Forelimb muscle (tissue), 1 donor: ENCODE results near the gene TTC28. TPM values are rescaled to one million over a fixed set of nuclear protein-coding genes. Genes with fewer than 3 reads are reported as not detected.

Experiments used
- DNase-seq: peaks from one replicate; pipeline ENCODE4 v3.0.0-alpha.2; 2013; ENCODE audit warnings: low read depth
- polyA plus RNA-seq: library from polyadenylated mRNA; unstranded; fragments of 120-200 nt; gene quantifications from one replicate; pipeline ENCODE4 v1.2.1, GENCODE V29; 2013; ENCODE audit not compliant: insufficient read length

TTC28 gene
- polyA plus RNA-seq, 1 donor = 24.9 TPM

DNA sequence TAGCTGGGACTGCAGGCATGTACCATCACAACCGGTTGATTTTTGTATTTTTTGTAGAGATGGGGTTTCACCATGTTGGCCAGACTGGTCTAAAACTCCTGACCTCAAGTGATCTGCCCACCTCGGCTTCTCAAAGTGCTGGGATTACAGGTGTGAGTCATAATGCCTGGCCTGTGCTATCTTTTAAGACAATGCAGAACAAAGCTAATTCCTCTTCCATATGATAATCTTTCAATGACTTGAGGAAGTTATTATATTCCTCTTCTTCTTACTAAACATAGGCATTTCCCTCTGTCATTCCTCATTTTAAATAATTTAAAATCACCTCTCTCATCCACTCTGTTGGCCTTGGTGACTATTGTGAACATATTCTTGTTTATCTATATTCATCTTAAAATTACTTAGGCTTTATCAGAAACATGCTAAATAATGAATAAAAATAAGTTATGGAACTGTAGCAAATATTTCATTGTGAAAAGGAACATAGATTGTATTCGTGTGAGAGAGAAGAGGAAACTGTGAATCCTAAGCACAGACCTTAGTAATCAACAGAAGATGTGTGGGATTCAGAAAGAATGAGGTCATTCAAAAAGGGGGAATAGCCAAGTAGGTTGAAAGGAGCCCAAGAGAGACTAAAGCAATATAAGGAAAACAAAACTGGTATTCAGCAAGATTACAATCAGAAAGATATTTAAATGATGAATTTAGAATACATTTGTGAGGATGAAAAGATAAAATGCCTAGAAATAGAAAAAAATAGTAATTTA lies 269.4 kb downstream of the TTC28 start:
- peak; percentile 35 for DNase-seq

DNA sequence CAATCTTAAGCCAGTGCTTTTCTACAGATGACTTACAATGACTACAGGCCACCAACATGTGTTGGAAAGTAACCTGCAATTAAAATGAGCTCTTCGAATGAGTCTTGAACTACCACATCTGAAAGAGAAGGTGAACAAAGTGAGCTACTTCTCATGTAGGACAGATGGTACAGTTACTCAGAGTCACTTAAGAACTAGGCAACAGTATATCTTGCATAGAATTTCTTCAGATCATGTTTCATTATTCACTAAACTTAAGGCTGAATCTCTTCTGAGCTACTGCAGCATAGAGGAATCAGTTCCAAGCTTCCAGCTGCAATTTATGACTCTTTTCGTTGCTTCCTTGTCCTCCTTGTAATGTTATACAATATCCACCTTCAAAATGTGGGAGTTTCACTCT lies 270.9 kb downstream of the TTC28 start:
- no peak for DNase-seq

DNA sequence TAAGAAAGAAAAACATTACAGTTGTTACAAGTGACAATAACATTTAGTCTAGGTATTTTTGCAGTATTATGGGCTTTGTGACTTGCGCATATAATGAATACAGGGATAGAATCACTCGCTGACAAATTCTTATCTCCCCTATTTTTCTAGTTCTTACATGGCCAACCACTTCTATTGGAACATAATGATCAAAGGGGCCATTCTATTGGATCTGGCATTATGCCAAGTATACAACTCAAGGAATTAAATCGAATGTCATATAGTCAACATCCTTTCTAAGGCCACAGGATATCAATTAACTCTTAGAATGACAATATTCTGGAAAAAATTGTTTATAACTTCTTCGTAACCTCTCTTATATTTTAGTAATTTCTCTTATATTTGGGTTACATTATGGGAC lies 272.0 kb downstream of the TTC28 start:
- no peak for DNase-seq

GRCh38 chr22:28406246-28406645 lies 273.4 kb downstream of the TTC28 start:
- DNase-seq = no peak

DNA sequence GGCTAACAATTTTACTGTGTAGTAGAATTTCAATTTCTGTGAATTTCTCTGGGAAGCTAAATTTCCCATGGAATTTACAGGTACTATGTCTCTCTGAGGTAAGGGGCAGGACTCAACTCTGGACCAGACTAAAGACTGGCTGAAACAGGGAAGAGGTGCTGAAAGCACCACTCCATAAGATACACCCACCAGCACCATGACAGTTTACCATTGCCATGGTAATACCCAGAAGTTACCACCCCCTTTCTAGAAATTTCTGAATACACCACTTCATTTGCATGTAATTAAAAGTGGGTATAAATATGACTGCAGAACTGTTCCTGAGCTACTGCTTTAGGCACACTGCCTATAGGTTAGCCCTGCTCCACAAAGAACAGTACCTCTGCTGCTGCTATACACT lies 274.1 kb downstream of the TTC28 start:
- no peak for DNase-seq

DNA sequence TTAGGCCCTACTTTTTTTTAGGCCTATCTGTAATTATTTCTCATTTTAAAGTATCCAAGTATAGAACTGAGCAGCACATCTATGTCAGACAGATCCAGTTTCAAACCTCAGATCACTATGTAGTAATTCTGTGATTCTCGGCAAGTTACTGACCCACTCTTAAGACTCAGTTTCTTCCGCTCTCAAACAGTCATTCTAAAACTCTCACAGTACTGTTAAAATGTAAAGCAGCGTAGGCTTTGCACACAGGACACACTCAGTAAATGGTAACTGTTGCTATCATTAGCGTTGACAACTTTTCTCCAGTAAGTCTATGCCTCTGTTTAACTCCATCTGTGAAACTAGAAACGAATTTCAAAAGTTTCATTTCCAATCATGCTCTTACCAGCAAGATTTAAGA lies 277.1 kb downstream of the TTC28 start:
- no peak for DNase-seq

DNA sequence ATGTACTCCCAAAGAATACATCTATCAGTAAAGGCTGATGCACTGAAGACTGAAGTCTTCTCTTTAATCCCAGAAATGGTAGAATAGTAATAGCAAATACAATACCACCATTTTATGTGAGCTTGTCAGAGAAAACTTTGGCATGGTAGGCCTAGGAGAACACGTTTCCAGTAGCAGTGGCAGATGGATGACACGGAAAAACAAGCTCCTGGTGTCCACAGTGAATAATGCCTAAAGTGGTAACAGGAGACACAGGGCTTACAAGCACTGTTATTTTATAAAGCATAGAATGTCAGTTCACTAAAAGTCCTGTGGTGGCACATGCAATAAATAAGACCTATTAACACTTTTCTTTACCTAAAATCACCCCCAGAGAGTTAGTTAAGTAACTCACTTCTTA lies 277.6 kb downstream of the TTC28 start:
- DNase-seq = no peak

DNA sequence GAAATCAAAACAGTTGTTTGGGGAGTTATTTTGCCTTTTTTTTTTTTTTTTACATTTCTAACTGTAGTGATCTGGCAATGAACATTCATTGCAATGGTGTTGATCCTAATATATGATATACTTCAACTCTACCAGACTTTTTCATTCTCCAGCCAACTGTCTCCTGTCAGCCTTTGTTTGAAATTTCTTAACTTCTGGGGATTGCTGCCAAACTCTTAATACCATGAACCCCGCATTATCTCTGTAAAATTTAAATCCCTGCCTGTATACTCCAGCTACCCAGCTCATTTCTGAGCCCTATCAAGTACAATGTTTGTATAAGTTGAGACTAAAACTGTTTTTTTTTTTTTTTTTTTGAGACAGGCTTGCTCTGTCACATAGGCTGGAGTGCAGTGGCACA lies 280.7 kb downstream of the TTC28 start:
- DNase-seq = no peak

DNA sequence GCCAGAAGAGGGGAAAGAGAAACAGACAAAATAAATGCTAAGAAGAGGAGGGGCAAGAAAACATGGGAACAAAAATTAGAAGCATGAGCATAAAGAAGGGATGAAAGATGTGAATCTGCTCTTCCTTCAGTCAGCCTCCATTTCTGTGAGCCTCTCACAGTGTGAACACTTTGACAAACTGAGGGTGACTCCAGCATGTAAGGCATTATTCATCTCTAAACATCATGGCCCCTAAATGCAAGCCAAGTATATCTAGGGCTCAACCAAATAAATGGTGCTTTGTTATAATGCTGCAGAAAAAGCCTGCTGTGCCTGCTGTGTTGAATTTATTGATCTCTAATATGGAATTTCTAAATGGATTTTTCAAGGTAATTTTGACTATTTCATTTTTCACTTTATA lies 281.3 kb downstream of the TTC28 start:
- no peak for DNase-seq

GRCh38 chr22:28397306-28397705 lies 282.3 kb downstream of the TTC28 start:
- DNase-seq = no peak

GRCh38 chr22:28395920-28396753 lies 283.5 kb downstream of the TTC28 start:
- DNase-seq = no peak

GRCh38 chr22:28395520-28395919 lies 284.1 kb downstream of the TTC28 start:
- no peak for DNase-seq

DNA sequence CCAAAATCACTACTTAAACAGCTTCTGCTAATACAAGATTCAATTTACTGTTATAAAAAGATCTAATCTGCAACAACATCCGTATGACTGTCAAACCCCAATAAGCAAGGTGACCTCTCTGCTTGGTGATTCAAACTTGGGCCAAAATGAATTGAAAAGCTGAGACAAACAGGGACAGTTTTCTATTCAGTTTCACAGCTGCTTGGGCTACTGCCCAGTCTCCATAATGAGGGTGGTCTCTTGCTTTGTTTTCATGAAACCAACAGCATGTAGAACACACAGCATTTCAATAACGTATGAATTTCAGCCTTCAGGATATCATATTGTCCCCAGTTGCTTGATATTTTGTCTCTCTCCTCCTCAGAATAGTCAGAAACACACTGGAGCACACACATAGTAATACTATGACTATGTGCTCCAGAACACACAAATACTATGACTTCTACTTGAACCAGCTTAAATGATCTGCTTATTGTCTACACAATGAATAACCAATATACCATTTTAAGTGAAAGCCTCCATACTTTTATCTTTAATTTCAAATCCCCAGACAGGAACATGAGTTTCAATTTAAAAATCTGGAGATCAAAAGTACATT lies 285.0 kb downstream of the TTC28 start:
- peak; percentile 39 for DNase-seq

- DNase-seq = no peak
Measured at GRCh38 chr22:28381429-28382167, 298.0 kb downstream of the TTC28 start.

GRCh38 chr22:28379951-28380350 lies 299.7 kb downstream of the TTC28 start:
- DNase-seq = no peak

GRCh38 chr22:28379075-28379779 lies 300.4 kb downstream of the TTC28 start:
- no peak for DNase-seq

DNA sequence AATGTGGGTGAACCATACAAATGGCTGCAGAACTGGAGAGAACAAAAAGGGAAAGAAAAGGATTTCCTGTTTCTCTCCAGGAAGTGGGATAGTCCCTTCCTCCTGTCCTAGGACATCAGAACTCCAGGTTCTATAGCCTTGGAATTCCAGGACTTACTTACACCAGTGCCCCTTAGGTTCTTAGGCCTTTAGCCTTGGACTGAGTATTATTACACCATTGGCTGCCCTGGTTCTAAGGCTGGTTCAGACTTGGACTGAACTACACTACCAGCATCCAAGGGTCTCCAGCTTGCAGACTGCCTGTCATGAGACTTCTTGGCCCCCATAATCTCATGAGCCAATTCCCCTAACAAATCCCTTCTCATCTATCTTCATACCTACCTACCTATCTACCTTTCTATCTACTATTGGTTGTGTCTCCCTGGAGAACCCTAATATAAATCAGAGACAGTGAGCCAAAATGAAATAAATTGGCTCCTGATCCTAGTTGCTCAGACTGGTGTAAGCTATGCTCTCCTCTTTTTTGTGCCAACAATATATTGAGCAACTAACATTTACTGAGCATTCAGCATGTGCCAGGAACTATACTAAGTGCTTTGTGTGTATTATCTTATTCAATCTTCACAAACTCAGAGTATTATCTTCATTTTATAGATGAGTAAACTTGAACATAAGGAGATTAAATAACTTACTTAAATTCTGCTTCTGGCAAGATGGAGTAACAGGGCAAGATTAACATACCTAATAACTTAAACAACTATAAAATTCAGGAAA lies 303.7 kb downstream of the TTC28 start:
- DNase-seq = no peak

DNA sequence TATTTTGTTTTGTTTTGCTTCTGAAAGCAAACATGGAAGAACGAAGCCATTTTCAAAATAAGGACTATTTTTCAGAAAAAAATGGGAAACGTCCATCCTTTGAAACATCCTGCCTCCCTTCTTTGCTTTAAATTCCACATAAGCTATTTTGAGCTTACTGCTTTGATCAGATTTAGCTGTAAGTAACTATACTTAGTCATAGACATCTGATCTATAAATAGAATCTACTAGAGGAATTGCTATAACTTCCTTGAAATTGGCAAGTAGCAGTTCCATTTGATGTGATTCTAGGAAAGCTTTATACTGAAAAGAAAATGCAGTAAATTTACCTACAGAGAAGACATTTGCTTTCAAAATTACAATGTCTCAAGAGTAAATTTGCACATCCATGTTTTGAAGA lies 305.8 kb downstream of the TTC28 start:
- peak; percentile 17 for DNase-seq

DNA sequence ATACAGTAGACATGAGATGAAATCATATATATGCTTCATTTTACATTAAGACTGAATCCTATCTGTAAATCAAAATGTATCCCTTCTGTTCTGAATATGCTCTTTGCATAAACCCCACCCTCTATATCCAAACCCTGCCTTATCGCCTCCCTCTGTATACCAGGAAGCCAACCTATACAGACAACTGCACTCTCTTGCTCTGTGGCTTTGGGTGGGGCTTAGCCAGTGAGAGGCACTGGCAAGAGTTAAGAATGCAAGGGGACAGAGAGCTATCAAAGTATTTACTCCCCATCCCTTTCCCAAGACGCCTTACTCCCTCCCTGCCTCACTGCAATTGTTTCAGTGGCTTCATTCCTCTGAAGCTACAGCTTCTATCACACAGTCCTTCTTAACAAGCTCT lies 309.8 kb downstream of the TTC28 start:
- DNase-seq = no peak

- no peak for DNase-seq
Measured at GRCh38 chr22:28366856-28367255, 312.8 kb downstream of the TTC28 start.

GRCh38 chr22:28365371-28365770 lies 314.3 kb downstream of the TTC28 start:
- DNase-seq = no peak
